ENCODE results near the gene FBXO38. TPM values are rescaled to one million over a fixed set of nuclear protein-coding genes. Genes with fewer than 3 reads are reported as not detected.

FBXO38 gene
- total RNA-seq, 1 donor, result 69.8 TPM

GRCh38 chr5:148378670-148379069 is 5.1 kb upstream of the FBXO38 start:
- Histone ChIP-seq H3K4me1 (ENCODE audit: insufficient read depth, low read length) (peaks cover 7% of the 10 kb centered on the region), H3K27ac (ENCODE audit: low read depth, low read length) (no peak overlapping the region), H3K4me2 (ENCODE audit: insufficient read depth, low read length) (no peak overlapping the region), H3K27me3 (ENCODE audit: insufficient read depth, low read length) (no peaks in the 10 kb centered on the region), H4K20me1 (ENCODE audit: insufficient read depth, low read length) (no peaks in the 10 kb centered on the region), H3K9me3 (ENCODE audit: low read depth, low read length) (no peaks in the 10 kb centered on the region), H3K79me2 (ENCODE audit: insufficient read depth, low read length) (peaks cover 6% of the 10 kb centered on the region), H3K36me3 (ENCODE audit: insufficient read depth, low read length) (no peaks in the 10 kb centered on the region), H3K4me3 (ENCODE audit: insufficient read depth, low read length) (no peak overlapping the region), H2AFZ (ENCODE audit: low read length) (no peak overlapping the region)
- TF ChIP-seq CTCF (IDR thresholded peaks at IDR 0.05; ENCODE audit: extremely low read depth, low read depth, low read length), result no peak
- no peak for DNase-seq (ENCODE audit: insufficient read length, low spot score, missing footprints)

GRCh38 chr5:148379340-148379739 is 4.4 kb upstream of the FBXO38 start:
- no peak overlapping the region for H3K27ac ChIP-seq (ENCODE audit: low read depth, low read length)
- H3K27me3 ChIP-seq (ENCODE audit: insufficient read depth, low read length), result no peaks in the 10 kb centered on the region

GRCh38 chr5:148381906-148382305 is 1.9 kb upstream of the FBXO38 start:
- H3K4me2 ChIP-seq (ENCODE audit: insufficient read depth, low read length), result no peak overlapping the region
- H3K4me1 ChIP-seq (ENCODE audit: insufficient read depth, low read length), result peaks cover 21% of the 10 kb centered on the region
- H2AFZ ChIP-seq (ENCODE audit: low read length), result no peak overlapping the region
- no peak overlapping the region for H3K4me3 ChIP-seq (ENCODE audit: insufficient read depth, low read length)
- H3K79me2 ChIP-seq (ENCODE audit: insufficient read depth, low read length), result peaks cover 36% of the 10 kb centered on the region
- TF ChIP-seq CTCF (IDR thresholded peaks at IDR 0.05; ENCODE audit: extremely low read depth, low read depth, low read length), result no peak
- DNase-seq (ENCODE audit: insufficient read length, low spot score, missing footprints), result no peak
- H3K36me3 ChIP-seq (ENCODE audit: insufficient read depth, low read length), result no peaks in the 10 kb centered on the region
- peaks cover 3% of the 10 kb centered on the region for H4K20me1 ChIP-seq (ENCODE audit: insufficient read depth, low read length)
- no peaks in the 10 kb centered on the region for H3K27me3 ChIP-seq (ENCODE audit: insufficient read depth, low read length)
- no peaks in the 10 kb centered on the region for H3K9me3 ChIP-seq (ENCODE audit: low read depth, low read length)
- no peak overlapping the region for H3K27ac ChIP-seq (ENCODE audit: low read depth, low read length)

More at GRCh38 chr5:148379340-148379739, 4.4 kb upstream of the FBXO38 start:
- Histone ChIP-seq H4K20me1 (ENCODE audit: insufficient read depth, low read length) (no peaks in the 10 kb centered on the region), H3K9me3 (ENCODE audit: low read depth, low read length) (no peaks in the 10 kb centered on the region), H3K4me1 (ENCODE audit: insufficient read depth, low read length) (peaks cover 7% of the 10 kb centered on the region), H2AFZ (ENCODE audit: low read length) (no peak overlapping the region), H3K4me2 (ENCODE audit: insufficient read depth, low read length) (no peak overlapping the region), H3K36me3 (ENCODE audit: insufficient read depth, low read length) (no peaks in the 10 kb centered on the region), H3K79me2 (ENCODE audit: insufficient read depth, low read length) (peaks cover 12% of the 10 kb centered on the region), H3K4me3 (ENCODE audit: insufficient read depth, low read length) (no peak overlapping the region)
- no peak for TF ChIP-seq CTCF (IDR thresholded peaks at IDR 0.05; ENCODE audit: extremely low read depth, low read depth, low read length)
- no peak for DNase-seq (ENCODE audit: insufficient read length, low spot score, missing footprints)

- Histone ChIP-seq H3K9me3 (ENCODE audit: low read depth, low read length) (no peaks in the 10 kb centered on the region), H3K4me2 (ENCODE audit: insufficient read depth, low read length) (peak overlapping the region; percentile 94), H3K36me3 (ENCODE audit: insufficient read depth, low read length) (no peaks in the 10 kb centered on the region), H3K27me3 (ENCODE audit: insufficient read depth, low read length) (no peaks in the 10 kb centered on the region), H3K79me2 (ENCODE audit: insufficient read depth, low read length) (peaks cover 42% of the 10 kb centered on the region), H3K27ac (ENCODE audit: low read depth, low read length) (peak overlapping the region; percentile 85), H3K4me1 (ENCODE audit: insufficient read depth, low read length) (peaks cover 26% of the 10 kb centered on the region), H4K20me1 (ENCODE audit: insufficient read depth, low read length) (peaks cover 4% of the 10 kb centered on the region), H2AFZ (ENCODE audit: low read length) (peak overlapping the region; percentile 98), H3K4me3 (ENCODE audit: insufficient read depth, low read length) (peak overlapping the region; percentile 88)
- no peak for DNase-seq (ENCODE audit: insufficient read length, low spot score, missing footprints)
- TF ChIP-seq CTCF (IDR thresholded peaks at IDR 0.05; ENCODE audit: extremely low read depth, low read depth, low read length), result no peak
Observed at GRCh38 chr5:148382961-148383360, 797 bp upstream of the FBXO38 start.
